ENCODE measurements around the gene PBX3. TPM values are rescaled to one million over a fixed set of nuclear protein-coding genes. Genes with fewer than 3 reads are reported as not detected.

Gene PBX3
- total RNA-seq, 2 experiments from 2014 or later = 25.3 to 30.8 TPM

- no peak for TF ChIP-seq CTCF (IDR thresholded peaks at IDR 0.05)
- Mint-ChIP-seq H3K4me1 (ENCODE audit: low read depth) (no peaks in the 10 kb centered on the region), H3K36me3 (ENCODE audit: low read depth) (peaks cover 14% of the 10 kb centered on the region), H3K27me3 (no peaks in the 10 kb centered on the region), H3K27ac (no peak overlapping the region), H3K4me3 (no peak overlapping the region), H3K9me3 (no peaks in the 10 kb centered on the region)
- no peaks in the 10 kb centered on the region for H3K9me3 ChIP-seq (ENCODE audit: control insufficient read depth in 1 of 2, insufficient read depth in 1 of 2, low read length in 2 of 2)
- H3K27me3 ChIP-seq (ENCODE audit: control insufficient read depth in 1 of 2, insufficient read depth in 2 of 2, low read length in 2 of 2) = no peaks in the 10 kb centered on the region
- intact Hi-C loops (cut with DNase I, micrococcal nuclease) = no loop called here
- no peak for ATAC-seq (ENCODE audit: poor library complexity)
- no peak for DNase-seq
- no peak overlapping the region for H3K4me3 ChIP-seq (ENCODE audit: low read length)
- H3K4me1 ChIP-seq (ENCODE audit: insufficient read depth, low read length) = no peaks in the 10 kb centered on the region
- H3K36me3 ChIP-seq (ENCODE audit: insufficient read depth, low read length) = no peaks in the 10 kb centered on the region
- H3K27ac ChIP-seq (ENCODE audit: low read depth in 1 of 2, low read length in 2 of 2) = no peak overlapping the region
- POLR2A ChIA-PET = no interaction called here
- CTCF ChIA-PET = no interaction called here
Observed at GRCh38 chr9:125968714-125969374, 221.7 kb downstream of the PBX3 start.

GRCh38 chr9:125969462-125969861, 222.3 kb downstream of the PBX3 start:
- H3K27me3 Mint-ChIP-seq = no peaks in the 10 kb centered on the region

GRCh38 chr9:125969868-125970267, 222.7 kb downstream of the PBX3 start:
- H3K27me3 Mint-ChIP-seq = no peaks in the 10 kb centered on the region
- no peaks in the 10 kb centered on the region for H3K36me3 ChIP-seq (ENCODE audit: insufficient read depth, low read length)

More at GRCh38 chr9:125969462-125969861, 222.3 kb downstream of the PBX3 start:
- no peaks in the 10 kb centered on the region for H3K4me1 ChIP-seq (ENCODE audit: insufficient read depth, low read length)
- CTCF ChIA-PET = no interaction called here
- H3K27ac ChIP-seq (ENCODE audit: low read depth in 1 of 2, low read length in 2 of 2) = no peak overlapping the region
- Mint-ChIP-seq H3K4me1 (ENCODE audit: low read depth) (no peaks in the 10 kb centered on the region), H3K27ac (no peak overlapping the region), H3K36me3 (ENCODE audit: low read depth) (peaks cover 9% of the 10 kb centered on the region), H3K4me3 (no peak overlapping the region), H3K9me3 (no peaks in the 10 kb centered on the region)
- DNase-seq (no peak), ATAC-seq (ENCODE audit: poor library complexity) (no peak)
- no peaks in the 10 kb centered on the region for H3K9me3 ChIP-seq (ENCODE audit: control insufficient read depth in 1 of 2, insufficient read depth in 1 of 2, low read length in 2 of 2)
- intact Hi-C loops (cut with DNase I, micrococcal nuclease) = no loop called here
- TF ChIP-seq CTCF (IDR thresholded peaks at IDR 0.05) = no peak
- no peaks in the 10 kb centered on the region for H3K27me3 ChIP-seq (ENCODE audit: control insufficient read depth in 1 of 2, insufficient read depth in 2 of 2, low read length in 2 of 2)
- H3K4me3 ChIP-seq (ENCODE audit: low read length) = no peak overlapping the region
- H3K36me3 ChIP-seq (ENCODE audit: insufficient read depth, low read length) = no peaks in the 10 kb centered on the region
- POLR2A ChIA-PET = no interaction called here

More at GRCh38 chr9:125969868-125970267, 222.7 kb downstream of the PBX3 start:
- Mint-ChIP-seq H3K9me3 (no peaks in the 10 kb centered on the region), H3K4me1 (ENCODE audit: low read depth) (no peaks in the 10 kb centered on the region), H3K36me3 (ENCODE audit: low read depth) (peaks cover 9% of the 10 kb centered on the region), H3K27ac (no peak overlapping the region), H3K4me3 (no peak overlapping the region)
- H3K4me3 ChIP-seq (ENCODE audit: low read length) = no peak overlapping the region
- no peak overlapping the region for H3K27ac ChIP-seq (ENCODE audit: low read depth in 1 of 2, low read length in 2 of 2)
- ChIA-PET CTCF (no interaction called here), POLR2A (no interaction called here)
- DNase-seq = no peak
- no peaks in the 10 kb centered on the region for H3K9me3 ChIP-seq (ENCODE audit: control insufficient read depth in 1 of 2, insufficient read depth in 1 of 2, low read length in 2 of 2)
- H3K4me1 ChIP-seq (ENCODE audit: insufficient read depth, low read length) = no peaks in the 10 kb centered on the region
- no peak for TF ChIP-seq CTCF (IDR thresholded peaks at IDR 0.05)
- H3K27me3 ChIP-seq (ENCODE audit: control insufficient read depth in 1 of 2, insufficient read depth in 2 of 2, low read length in 2 of 2) = no peaks in the 10 kb centered on the region
- ATAC-seq (ENCODE audit: poor library complexity) = no peak
- intact Hi-C loops (cut with DNase I, micrococcal nuclease) = no loop called here

Measured in CD4-positive, alpha-beta T cell (primary cell).